ENCODE data around the gene TNRC6A. TPM values are rescaled to one million over a fixed set of nuclear protein-coding genes. Genes with fewer than 3 reads are reported as not detected.
"Not testable (repeated sequence)": the region's sequence is repeated elsewhere in the genome, so short reads cannot be mapped to it uniquely, and the experiment has no call there.

TNRC6A gene
- total RNA-seq, 6 donors from 2014 or later = 35.2 to 152 (median 65.3) TPM

- H3K27ac ChIP-seq = no peak overlapping the region
- 85 to 86% methylated on average over 11 of the region's 11 CpGs for WGBS, 2 donors
- no peak for DNase-seq
- H3K9me3 ChIP-seq = no peaks in the 10 kb centered on the region
- peaks cover 55 to 97% (median 84%) of the 10 kb centered on the region in 4 donors for H3K36me3 ChIP-seq
- H3K27me3 ChIP-seq = no peaks in the 10 kb centered on the region
- peak in 1 of 2 donors; percentile 26 for ATAC-seq (ENCODE audit: low FRiP score in 2 of 2)
- no peaks in the 10 kb centered on the region for H3K4me1 ChIP-seq
- TF ChIP-seq POLR2A (IDR thresholded peaks at IDR 0.05) = no peak
- TF ChIP-seq POLR2AphosphoS5 (IDR thresholded peaks at IDR 0.05) = no peak
- TF ChIP-seq EP300 (IDR thresholded peaks at IDR 0.05) = no peak
- TF ChIP-seq CTCF (IDR thresholded peaks at IDR 0.05) = no peak
- no peak overlapping the region for H3K4me3 ChIP-seq
Measured at GRCh38 chr16:24810951-24811843, 81.7 kb downstream of the TNRC6A start.

GRCh38 chr16:24812813-24813212, 83.4 kb downstream of the TNRC6A start:
- H3K9me3 ChIP-seq; H3K4me1 ChIP-seq; ATAC-seq (ENCODE audit: low FRiP score in 2 of 2); H3K4me3 ChIP-seq; DNase-seq; H3K27ac ChIP-seq; H3K27me3 ChIP-seq: not testable (repeated sequence)
- peaks cover 51 to 97% (median 83%) of the 10 kb centered on the region in 4 donors for H3K36me3 ChIP-seq
- 82 to 84% methylated on average over 6 of the region's 6 CpGs for WGBS, 2 donors

GRCh38 chr16:24815021-24815420, 85.6 kb downstream of the TNRC6A start:
- H3K9me3 ChIP-seq = no peaks in the 10 kb centered on the region
- H3K27ac ChIP-seq = no peak overlapping the region
- H3K36me3 ChIP-seq = peaks cover 38 to 96% (median 81%) of the 10 kb centered on the region in 4 donors
- H3K27me3 ChIP-seq = no peaks in the 10 kb centered on the region
- no peak overlapping the region for H3K4me3 ChIP-seq
- 87 to 93% methylated on average over 7 of the region's 7 CpGs for WGBS, 2 donors
- peaks cover 0 to 8% (median 4%) of the 10 kb centered on the region in 4 donors for H3K4me1 ChIP-seq
- TF ChIP-seq POLR2AphosphoS5 (IDR thresholded peaks at IDR 0.05) = no peak
- no peak for TF ChIP-seq POLR2A (IDR thresholded peaks at IDR 0.05)
- no peak for TF ChIP-seq EP300 (IDR thresholded peaks at IDR 0.05)
- TF ChIP-seq CTCF (IDR thresholded peaks at IDR 0.05) = no peak
- ATAC-seq (ENCODE audit: low FRiP score in 2 of 2) (no peak), DNase-seq (no peak)

- no peak for DNase-seq
- H3K9me3 ChIP-seq = no peaks in the 10 kb centered on the region
- WGBS, 2 donors = 86 to 93% methylated on average over 6 of the region's 6 CpGs
- H3K36me3 ChIP-seq = peaks cover 36 to 96% (median 83%) of the 10 kb centered on the region in 4 donors
- no peak overlapping the region for H3K4me3 ChIP-seq
- no peak for ATAC-seq (ENCODE audit: low FRiP score in 2 of 2)
- TF ChIP-seq POLR2AphosphoS5 (IDR thresholded peaks at IDR 0.05) = no peak
- TF ChIP-seq POLR2A (IDR thresholded peaks at IDR 0.05) = no peak
- no peak for TF ChIP-seq CTCF (IDR thresholded peaks at IDR 0.05)
- no peak for TF ChIP-seq EP300 (IDR thresholded peaks at IDR 0.05)
- peaks cover 0 to 14% (median 4%) of the 10 kb centered on the region in 4 donors for H3K4me1 ChIP-seq
- no peak overlapping the region for H3K27ac ChIP-seq
- H3K27me3 ChIP-seq = no peaks in the 10 kb centered on the region
Measured at GRCh38 chr16:24816688-24817087, 87.2 kb downstream of the TNRC6A start.

GRCh38 chr16:24819462-24820040, 90.1 kb downstream of the TNRC6A start:
- Histone ChIP-seq H3K4me3 (no peak overlapping the region), H3K36me3 (peaks cover 42 to 98% (median 85%) of the 10 kb centered on the region in 4 donors), H3K27me3 (no peaks in the 10 kb centered on the region), H3K4me1 (peaks cover 0 to 14% (median 4%) of the 10 kb centered on the region in 4 donors), H3K27ac (no peak overlapping the region), H3K9me3 (no peaks in the 10 kb centered on the region)
- no peak for TF ChIP-seq POLR2A (IDR thresholded peaks at IDR 0.05)
- TF ChIP-seq CTCF (IDR thresholded peaks at IDR 0.05) = no peak
- TF ChIP-seq POLR2AphosphoS5 (IDR thresholded peaks at IDR 0.05) = no peak
- no peak for TF ChIP-seq EP300 (IDR thresholded peaks at IDR 0.05)
- ATAC-seq (ENCODE audit: low FRiP score in 2 of 2) (no peak), DNase-seq (no peak)
- 47 to 64% methylated on average over 2 of the region's 2 CpGs for WGBS, 2 donors

Measured in upper lobe of left lung (tissue), 6 donors.